Frontal cortex (tissue), 4 donors: Measurements from ENCODE around the gene MYL6B. TPM values are rescaled to one million over a fixed set of nuclear protein-coding genes. Genes with fewer than 3 reads are reported as not detected.

Experiments
- DNase-seq, 2 donors: peaks; one replicate each; pipeline ENCODE4 v3.0.0; 2012; ENCODE audit warnings: low spot score in 2 of 2
- FAIRE-seq: peaks from 2 replicates; lab custom pipeline; 2012; peaks lifted over from hg19 to GRCh38; lab: Jason Lieb, UNC
- total RNA-seq: library from RNA; depleted of rRNA; stranded (reverse); fragments of >200 nt; gene quantifications from one replicate; pipeline ENCODE4 v1.2.3, GENCODE V29; 2014
- donor health status: control.
- donor health status: control.
- donor health status: control.

MYL6B gene
- total RNA-seq, 1 donor from 2014 or later, result 123 TPM

DNA sequence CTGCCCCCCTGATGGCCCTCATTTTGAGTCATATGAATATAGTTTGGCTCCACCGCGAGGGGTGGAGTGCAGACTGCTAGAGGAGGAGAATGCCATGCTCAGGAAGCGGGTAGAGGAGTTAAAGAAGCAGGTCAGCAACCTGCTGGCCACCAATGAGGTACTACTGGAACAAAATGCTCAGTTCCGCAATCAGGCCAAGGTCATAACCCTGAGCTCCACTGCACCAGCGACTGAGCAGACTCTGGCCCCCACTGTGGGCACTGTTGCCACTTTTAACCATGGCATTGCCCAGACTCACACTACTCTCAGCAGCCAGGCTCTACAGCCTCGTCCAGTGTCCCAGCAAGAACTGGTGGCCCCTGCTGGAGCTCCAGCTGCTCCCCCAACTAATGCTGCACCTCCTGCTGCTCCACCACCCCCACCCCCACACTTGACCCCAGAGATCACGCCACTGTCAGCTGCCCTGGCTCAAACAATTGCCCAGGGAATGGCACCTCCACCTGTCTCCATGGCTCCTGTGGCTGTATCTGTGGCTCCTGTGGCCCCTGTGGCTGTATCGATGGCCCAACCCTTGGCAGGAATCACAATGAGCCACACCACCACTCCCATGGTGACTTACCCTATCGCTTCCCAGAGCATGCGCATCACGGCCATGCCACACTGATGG, 31.1 kb upstream of the MYL6B start:
- FAIRE-seq (no peak), DNase-seq (no peak)

DNA sequence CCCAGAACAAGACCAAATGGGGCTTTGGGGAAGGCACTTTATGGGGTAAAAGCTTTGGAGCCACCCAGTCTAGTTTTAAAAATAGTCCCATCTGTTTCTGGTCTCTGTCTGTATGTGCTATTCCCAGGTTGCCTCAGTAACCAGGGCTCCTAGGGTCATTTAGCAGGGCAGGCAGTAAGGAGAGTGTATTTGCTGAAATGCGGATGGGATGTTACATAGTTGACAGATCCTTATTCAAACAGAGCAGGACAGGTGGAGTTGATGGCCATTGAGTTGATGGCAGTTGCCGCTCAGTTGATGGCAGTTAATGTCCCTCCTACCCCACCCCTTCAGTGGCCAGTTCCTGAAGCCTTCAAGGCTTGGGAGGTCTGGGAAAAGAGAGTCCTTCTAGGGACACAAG, 29.8 kb upstream of the MYL6B start:
- no peak for DNase-seq
- no peak for FAIRE-seq

DNA sequence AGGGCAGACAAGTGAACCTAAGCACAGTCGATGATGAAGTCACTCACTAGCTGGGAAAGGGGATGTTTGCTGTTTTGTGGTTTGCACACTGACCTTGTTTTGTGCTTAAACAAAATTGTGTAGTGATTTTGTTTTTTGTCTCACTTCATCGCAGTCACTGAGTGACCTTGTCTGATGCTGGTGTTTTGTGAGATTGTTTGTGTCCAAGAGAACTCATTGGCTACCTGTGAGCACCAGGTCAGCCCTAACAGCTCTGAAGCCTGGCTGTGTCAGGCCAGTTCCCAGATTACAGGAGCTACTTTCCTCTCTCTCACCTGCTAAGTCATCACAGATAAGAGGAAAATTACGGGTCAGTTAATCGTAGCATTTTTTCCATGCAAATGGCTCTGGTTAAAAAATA, 28.3 kb upstream of the MYL6B start:
- DNase-seq (no peak), FAIRE-seq (no peak)

DNA sequence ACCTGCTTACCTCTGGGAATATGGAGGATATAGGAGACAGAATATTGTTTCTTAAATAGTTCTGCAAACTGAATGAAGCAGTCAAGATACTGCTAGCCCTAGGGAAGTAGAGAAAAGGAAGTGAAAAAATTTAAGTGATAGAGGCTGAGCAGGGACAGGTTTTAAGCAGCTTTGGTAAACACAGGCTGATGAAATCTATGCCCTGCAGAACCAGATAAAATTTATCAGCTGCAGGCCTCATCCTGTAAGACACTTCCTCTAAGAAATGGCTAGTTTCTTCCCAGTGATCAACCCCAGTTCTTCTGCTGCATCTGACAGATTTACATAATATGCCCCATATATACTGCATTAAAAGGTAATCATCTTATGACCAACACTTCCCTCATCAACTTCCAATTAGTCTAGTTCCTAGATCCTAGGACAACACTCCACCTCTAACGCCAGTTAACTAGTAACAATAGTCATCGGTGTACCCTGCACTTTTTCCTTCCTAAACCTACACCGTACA, 25.6 kb upstream of the MYL6B start:
- FAIRE-seq, result no peak
- DNase-seq, result no peak

DNA sequence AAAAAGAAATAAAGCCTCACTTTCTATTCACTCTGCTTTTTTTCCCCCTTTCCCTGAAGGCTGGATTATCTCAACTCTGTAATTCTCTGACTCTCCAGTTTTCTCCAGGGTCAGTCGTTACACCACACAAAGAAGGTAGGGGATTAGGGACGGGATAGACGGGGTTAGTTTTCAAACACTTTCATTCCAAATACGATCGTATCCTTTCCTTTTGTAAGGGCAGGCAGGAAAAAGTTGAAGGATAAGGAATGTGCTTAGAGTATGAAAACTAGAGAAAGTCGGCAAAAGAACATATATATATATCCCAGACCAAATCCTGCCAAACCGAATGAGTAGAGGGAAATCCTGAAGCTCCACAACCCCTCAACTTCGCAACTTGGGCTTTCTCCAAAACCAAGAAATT, 24.9 kb upstream of the MYL6B start:
- no peak for DNase-seq
- no peak for FAIRE-seq

DNA sequence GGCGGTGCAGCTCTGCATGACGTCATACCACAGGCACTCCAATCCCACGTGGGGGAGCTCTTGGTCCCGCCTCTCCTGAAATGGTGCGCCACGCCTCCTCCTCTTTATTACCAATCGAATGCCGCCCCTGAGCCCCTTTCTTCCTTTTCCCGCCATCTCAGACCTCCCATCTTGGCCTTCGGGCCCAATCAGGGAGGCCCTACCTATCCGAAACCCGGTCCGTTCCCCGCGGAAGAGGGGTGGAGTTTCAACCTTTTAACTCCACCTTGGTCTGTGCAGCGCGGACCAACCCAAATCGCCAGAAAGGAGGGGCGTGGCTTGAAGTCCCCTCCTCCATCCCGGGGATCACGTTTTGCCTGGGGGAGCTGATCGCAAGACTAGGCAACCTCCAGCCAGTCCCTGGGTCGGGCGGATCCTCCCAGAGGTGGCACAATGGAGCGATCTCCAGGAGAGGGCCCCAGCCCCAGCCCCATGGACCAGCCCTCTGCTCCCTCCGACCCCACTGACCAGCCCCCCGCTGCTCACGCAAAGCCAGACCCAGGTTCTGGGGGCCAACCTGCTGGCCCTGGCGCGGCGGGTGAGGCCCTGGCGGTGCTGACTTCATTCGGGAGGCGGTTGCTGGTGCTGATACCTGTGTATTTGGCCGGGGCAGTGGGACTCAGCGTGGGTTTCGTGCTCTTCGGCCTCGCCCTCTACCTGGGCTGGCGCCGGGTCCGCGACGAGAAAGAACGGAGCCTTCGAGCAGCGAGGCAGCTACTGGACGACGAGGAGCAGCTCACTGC, 24.3 kb upstream of the MYL6B start, which contains the start of gene ESYT1:
TSS of gene ESYT1 (plus strand) at position 380 of the 782 bp plus-strand sequence. CDS start at position 433, 53 bp downstream.
- FAIRE-seq (no peak), DNase-seq (peak; percentile 96)

DNA sequence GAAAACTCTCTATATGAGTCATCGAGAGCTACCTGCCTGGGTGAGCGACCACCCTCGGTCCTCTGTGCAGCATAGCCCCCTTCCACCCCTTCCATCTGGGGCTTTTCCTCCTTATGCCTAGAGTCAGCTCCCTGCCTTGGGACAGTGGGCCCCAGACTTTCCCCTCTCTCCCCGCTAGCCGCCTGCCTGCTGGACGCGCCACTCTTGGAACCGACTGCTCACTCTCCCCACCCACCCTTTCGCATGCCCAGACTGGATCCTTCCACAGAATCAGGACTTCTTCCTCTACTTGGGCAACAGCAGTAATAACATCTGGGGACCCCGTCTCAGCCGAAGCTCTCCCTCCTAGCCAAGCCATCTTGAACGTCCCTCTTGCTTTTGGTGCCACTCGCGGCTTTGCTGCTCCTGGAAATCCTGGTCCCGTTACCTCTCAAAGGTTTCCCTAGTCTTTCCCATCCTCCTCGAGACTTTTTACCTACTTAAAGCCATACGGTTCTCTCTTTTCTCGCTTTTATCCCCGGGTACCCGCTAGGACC, 23.6 kb upstream of the MYL6B start:
- no peak for FAIRE-seq
- DNase-seq, result no peak

DNA sequence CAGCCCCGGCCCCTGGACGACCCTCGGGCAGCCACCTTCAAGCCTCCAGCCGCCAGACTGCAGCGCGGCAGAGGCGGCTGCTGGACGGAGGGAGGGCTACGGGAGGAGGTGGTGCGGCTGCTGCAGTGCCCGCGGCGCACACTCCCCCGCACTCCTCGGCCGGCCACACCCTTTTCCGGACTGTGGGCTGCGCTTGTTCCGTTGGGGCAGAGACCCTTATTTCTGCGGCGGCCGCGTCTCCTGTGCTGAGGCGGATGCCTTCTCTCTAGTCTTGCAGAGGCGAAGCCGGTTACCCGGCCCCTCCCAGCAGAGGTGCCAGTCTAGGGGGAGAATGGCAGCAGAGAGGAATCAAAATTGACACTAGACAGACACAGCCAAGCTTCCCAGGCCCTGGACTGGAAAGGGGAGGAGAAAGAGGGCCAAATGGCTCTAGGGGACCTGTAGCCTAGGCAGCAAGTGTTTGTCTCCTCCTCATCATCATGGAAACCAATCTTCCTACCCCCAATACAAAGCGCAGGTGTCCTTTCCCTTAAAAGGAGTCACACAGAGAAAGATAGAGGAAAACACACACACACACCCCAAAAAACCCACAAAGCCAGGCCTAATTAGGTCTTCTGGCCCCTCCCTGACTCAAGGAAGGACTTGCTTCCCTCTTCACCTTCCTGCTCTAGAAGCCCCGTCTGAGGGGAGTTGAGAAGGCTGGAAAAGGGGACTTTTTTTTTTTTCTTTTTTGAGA, 23.0 kb upstream of the MYL6B start:
- DNase-seq, result peak in 1 of 2 donors; percentile 49
- no peak for FAIRE-seq

DNA sequence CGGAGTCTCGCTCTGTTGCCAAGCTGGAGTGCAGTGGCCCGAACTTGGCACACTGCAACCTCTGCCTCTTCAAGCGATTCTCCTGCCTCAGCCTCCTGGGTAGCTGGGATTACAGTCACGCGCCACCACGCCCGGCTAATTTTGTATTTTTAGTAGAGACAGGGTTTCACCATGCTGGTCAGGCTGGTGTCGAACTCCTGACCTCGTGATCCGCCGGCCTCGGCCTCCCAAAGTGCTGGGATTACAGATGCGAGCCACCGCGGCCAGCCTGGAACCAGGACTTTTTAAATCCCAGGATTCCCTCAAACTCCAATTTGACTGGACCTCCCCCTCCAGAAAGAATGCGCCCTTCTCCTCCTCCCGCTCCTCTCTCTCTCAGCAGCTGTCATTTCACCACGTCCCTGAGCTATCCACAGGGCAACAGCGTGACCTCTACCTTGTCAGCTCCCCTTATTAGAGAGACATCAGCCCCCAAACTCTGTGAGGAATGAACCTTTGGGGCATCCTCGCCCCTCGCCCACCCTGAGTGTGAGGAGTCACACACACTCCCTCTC, 22.4 kb upstream of the MYL6B start:
- FAIRE-seq (no peak), DNase-seq (no peak)

DNA sequence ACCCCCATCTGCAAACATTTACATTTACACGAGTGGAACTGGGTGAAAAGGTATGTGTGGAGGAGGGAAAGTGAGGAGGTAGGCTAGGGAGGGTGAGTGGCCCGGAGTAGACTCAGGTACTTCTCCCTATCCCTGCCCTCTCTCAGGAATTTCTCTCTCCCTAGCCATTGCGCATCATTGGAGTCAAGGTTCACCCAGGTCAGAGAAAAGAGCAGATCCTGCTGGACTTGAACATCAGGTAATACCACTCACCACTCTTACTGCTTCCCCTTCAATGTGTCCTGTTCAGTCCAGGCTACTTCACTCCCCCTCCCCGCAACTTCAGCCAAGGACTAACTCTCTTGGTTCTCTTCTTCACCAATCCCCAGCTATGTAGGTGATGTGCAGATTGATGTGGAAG, 21.5 kb upstream of the MYL6B start:
- no peak for DNase-seq
- no peak for FAIRE-seq

DNA sequence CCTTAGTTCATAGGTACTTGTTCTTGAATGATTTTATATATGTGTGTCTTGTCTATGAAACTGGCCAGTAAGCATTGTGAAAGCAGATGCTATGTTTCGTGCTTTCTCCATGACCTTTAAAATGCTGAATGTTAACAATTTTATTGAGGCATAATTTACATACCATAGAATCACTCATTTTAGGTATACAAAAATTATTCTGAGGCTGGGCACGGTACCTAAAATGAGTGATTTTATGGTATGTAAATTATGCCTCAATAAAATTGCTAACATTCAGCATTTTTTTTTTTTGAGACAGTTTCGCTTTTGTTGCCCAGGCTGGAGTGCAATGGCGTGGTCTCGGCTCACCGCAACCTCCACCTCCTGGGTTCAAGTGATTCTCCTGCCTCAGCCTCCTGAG, 17.5 kb upstream of the MYL6B start:
- DNase-seq, result no peak
- FAIRE-seq, result no peak

DNA sequence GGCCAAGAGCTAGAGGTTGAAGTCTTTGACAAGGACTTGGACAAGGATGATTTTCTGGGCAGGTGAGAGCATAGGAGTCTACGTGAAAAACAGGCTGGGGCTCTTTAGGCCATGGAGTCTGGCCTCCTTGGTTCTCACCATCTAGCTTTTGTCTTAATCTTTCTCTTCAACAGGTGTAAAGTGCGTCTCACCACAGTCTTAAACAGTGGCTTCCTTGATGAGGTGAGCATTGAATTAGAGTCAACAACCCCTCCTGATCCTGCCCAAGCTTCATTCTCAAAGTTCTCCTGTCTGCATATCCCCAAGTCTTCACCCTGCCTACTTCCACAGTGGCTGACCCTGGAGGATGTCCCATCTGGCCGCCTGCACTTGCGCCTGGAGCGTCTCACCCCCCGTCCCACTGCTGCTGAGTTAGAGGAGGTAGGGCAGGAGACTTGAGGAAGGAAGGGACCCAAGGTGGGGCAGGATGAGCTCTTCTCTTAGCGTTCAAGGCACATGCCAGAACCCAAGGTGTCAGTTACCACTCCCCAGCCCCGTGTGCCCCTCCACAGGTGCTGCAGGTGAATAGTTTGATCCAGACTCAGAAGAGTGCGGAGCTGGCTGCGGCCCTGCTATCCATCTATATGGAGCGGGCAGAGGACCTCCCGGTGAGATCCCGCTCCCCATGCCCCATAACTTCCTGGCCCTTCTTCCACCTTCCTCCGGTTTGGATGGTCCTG, 14.4 kb upstream of the MYL6B start:
- DNase-seq, result no peak
- FAIRE-seq, result no peak

DNA sequence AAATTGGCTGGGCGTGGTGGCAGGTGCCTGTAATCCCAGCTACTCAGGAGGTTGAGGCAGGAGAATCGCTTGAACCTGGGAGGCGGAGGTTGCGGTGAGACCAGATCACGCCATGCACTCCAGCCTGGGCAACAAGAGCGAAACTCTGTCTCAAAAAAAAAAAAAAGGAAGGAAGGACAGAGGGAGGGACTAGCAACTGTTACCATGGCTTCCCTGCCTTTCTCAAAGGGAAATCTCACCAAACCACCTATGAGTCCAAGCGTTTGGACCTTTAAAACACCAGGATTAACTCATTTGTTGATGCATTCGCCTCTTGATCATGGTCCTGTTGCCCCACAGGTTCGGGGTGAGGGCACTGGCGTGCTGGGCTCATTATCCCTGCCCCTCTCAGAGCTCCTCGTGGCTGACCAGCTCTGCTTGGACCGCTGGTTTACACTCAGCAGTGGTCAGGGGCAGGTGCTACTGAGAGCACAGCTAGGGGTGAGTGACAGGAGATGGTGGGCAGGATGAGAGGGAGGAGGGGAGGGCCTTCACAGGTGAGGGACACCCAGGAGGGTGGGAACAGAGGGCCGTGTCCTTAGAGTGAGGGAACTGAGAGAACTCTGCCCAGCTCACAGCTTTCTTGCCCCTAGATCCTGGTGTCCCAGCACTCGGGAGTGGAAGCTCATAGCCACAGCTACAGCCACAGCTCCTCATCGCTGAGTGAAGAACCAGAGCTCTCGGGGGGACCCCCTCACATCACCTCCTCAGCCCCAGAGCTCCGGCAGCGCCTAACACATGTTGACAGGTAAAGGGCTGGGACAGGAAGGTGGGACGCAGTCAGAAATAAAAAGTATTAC, 10.2 kb upstream of the MYL6B start:
- no peak for FAIRE-seq
- DNase-seq, result no peak

DNA sequence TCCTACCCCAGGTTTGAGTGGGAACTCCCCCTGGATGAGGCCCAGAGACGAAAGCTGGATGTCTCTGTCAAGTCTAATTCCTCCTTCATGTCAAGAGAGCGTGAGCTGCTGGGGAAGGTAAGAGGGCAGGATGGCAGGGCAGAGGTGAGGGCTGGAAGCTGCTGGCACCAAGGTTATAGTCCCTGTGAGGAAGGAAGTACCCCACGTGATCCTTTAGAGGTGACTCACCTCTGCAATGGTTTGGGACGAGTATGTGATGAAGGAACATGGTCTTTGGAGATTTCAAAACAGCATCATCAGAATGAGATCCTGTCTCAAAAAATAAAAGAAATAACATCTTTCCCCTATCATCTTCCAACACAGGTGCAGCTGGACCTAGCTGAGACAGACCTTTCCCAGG, 9.2 kb upstream of the MYL6B start:
- no peak for DNase-seq
- FAIRE-seq, result no peak

DNA sequence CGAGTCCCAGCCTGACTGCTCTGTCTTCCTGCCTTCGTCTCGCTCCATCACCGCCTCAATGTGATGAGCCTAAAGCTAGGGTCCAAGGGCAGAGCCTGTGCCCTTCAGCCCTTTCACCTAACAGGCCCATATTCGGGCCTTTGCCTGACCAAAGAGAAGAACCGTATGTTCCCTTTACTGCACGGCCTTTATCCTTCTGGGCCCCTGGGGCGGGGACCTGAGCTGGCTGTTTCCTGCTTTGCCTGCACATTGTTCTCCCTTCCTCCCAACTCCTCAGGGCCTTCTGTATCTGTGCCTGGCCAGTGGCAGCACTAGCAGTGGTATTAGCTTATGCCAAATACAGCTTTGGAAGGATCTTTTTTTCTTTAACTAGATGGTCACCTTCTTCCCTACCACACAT, 8.5 kb upstream of the MYL6B start:
- no peak for FAIRE-seq

DNA sequence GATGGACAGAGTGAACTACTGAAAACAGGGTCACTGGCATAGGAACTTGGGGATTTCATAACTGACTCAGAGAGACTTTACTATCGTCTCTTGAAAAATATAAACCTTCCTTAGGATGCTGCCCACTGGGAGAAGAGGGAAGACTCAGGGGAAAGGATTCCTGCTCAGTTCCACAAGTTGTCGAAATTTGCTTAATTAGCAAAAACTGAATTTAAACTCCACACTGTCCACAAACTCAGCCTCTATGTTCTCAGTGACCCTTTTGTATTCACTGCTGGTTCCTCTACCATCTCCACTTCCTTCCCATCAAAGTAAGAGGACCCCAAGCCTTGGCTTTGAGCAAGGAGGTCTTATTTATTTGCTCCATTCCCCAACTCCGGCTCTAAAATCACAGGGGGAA, 7.2 kb upstream of the MYL6B start:
- DNase-seq (no peak), FAIRE-seq (no peak)

More for the DNA sequence above, 8.5 kb upstream of the MYL6B start:
- no peak for DNase-seq

DNA sequence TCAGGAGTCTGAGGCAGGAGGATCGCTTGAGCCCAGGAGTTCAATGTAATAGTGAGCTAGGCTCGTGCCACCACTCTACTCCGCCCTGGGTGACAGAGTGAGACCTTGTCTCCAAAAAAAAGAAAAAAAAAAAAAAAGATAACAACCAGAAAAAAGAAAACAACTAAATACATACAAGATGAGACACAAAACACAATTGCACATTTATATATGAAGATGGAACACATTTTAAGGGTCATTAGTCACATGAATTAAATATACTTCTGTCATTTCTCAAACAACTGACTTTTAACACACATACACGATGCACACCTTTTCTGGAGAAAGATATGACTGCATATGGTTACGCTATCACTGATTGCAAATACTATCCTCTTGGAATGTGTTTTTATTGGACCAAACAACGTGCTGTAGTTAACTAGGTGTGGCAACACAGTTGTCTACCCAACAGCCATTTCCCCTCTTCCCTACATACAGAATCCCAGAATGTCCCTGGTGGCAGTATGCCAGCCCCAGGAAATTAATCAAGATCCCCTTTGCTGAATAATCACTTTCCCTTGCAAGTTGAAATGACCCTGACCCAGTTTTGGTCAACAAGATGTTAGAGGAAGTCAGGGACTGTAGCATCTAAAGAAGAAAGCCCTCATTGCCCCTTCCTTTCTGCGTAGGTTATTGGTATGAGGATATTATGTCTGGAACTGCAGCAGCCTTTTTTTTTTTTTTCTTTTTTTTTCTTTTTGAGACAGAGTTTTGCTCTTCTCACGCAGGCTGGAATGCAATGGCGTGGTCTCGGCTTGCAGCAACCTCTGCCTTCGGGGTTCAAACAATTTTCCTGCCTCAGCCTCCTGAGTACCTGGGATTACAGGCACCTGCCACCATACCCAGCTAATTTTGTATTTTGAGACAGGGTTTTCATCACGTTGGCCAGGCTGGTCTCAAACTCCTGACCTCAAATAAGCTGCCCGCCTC, 5.6 kb upstream of the MYL6B start:
- FAIRE-seq, result no peak
- DNase-seq, result no peak
